ENCODE results near the gene NFIA.
A peak's percentile ranks its signal among the peaks of the same experiment; 100 is the strongest.

NFIA gene

GRCh38 chr1:61082311-61083012 is at the start of gene NFIA:
Gene NFIA (plus strand): TSS chr1:61082561.
- DNase-seq (ENCODE audit: low read depth): peak; percentile 3

GRCh38 chr1:61035880-61036279 is 46.5 kb upstream of the NFIA start:
- no peak for DNase-seq (ENCODE audit: low read depth)

- DNase-seq (ENCODE audit: low read depth): no peak
These were observed 39.8 kb upstream of the NFIA start for GRCh38 chr1:61042466-61043009.

DNA sequence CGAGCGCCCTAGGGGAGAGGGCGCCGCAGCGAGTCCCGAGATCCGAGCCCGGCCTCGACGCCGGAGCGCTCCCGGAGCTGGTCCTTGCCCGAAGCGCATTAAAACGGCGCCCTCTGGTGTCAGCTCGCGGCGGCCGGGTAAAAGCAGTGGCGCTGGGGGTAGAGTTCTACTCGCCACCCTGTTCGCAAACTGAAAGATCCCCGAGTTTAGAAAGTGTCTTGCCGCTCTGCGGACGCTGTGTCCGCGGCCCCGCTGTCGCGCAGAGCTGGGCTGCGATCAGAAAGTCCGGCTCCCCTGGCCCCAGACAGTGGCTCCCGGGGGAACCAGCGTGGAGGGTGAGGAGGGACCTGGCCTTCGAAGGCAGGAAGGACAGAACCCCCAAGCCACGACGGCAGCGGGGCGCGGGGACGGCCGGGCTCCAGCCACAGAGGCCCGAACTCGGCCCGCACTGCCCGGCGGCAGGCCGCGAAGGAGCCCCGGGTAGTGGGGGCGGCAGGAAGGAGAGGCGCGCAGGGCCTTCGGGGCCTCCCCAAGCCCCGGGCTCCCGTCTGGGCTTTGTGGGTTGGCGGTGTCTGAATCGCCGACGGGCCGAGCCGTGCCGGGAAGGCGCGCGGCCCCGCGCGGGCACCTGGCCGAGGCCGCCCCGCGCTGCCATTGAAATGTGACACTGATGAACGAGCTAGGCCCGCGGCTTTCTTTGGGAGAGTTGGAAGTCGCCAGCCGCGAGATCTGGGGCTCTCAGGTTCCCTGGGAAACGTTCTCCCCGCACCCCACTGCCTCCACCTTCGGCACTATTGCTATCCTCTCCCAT is 39.1 kb upstream of the NFIA start:
- peak; percentile 83 for DNase-seq (ENCODE audit: low read depth)

DNA sequence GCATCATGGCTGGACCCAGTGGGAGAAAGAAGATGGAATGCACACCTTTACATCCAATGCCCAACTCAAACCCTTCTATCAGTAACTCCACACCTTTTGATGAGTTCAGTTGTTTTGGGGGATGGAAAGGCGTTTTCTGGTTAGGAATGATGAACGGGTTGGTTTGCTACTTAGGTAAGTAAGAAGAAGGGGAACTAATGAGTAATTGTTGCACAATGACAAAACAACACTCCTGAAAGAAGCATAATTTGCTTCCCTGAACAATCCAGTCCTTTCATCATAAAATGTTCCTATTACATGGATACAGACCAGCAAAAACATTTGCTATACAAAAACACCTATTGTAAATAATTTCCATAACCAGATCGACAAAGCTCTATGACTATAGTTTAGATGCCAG is 35.9 kb upstream of the NFIA start:
- no peak for DNase-seq (ENCODE audit: low read depth)

GRCh38 chr1:61047061-61047460 is 35.3 kb upstream of the NFIA start:
- no peak for DNase-seq (ENCODE audit: low read depth)

DNA sequence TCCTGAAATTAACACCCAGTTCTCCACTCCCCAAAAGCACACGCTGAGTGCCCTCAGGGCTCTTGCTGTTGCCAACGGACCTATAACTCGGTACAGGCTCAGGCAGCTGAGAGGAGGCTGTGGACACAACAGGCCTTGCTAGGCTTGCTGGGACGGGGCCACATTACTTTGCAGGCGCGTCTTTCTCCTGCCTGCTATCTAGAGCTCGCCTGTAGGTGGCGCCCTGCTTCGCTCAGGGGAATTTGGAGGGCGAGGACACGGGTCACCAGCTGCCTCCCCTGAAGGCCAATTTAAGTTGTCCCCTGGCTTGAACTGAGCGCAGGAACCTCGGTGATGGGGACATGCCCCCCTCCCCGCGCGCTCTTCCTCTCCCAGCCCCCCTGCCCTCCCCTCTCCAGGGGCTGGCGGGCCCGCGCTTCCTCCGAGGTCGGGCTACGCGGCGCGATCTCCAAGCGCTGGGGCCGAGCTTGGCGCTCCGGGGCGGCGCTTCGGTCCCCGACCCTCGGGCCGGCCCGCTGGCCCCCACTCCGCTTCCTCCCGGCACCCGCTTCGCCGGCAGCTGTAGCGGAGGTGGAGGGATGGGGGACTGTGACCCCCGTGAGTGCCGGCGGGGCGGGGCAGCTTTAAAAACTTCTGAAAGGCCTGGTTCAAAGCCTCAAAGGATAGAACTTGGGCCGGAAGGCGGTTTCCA is 32.4 kb upstream of the NFIA start:
- DNase-seq (ENCODE audit: low read depth): peak; percentile 89

DNA sequence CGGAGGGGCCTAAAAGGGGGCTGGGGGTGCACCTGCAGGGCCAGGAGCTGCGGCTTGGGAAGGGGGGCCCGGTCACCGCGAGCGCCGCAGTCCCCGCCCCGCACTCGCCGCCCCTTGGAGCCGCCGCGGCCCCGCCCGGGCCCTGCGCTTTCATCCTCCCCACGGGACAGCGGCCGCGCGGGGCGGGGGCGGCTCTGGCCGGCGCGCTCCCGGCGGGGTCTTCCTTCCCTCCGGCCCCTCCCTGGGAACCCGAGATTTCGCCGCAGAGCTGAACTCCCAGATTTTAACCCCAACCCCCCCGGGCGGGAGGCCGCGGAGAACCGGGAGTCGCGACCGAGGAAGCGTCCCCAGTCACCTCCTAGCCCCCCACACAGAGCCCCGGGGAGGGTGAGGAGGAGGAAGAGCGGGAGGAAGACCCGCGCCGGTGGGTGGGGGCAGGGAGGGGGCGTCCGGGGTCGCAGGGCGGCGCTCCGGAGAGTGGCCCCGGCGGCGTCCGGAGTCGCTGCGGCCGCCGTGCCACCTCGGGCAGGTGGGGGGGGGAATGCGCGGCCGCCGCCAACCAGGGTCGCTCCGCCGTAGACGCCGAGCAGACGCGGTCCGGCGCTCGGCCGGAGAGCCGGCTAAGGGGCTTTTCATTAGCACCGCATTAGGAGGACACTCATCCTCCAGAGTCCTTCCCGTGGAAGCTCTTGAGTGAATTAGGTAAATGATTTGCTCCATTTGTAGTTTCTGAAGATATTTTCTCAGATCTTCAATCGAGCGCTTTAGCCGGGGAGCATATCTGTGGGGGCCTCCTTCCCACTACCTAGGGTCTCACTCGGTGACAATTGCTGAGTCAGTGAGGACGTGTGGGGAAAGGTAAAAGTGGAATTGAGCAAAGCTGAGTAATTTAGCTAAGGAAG is 31.6 kb upstream of the NFIA start:
- DNase-seq (ENCODE audit: low read depth): no peak

DNA sequence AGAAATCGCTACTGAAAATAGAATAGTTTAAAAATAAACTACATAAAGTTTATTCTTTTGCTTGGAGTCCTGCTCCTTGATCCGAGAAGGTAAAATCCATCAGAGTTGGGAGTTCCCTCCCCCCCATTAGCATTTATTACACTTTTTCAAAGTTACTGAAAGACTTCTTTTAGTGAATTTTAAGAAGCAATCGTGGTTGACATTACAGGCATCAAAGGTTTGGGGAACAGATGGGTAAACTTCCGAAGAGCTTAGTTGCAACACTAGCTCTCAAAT is 31.0 kb upstream of the NFIA start:
- DNase-seq (ENCODE audit: low read depth): no peak

DNA sequence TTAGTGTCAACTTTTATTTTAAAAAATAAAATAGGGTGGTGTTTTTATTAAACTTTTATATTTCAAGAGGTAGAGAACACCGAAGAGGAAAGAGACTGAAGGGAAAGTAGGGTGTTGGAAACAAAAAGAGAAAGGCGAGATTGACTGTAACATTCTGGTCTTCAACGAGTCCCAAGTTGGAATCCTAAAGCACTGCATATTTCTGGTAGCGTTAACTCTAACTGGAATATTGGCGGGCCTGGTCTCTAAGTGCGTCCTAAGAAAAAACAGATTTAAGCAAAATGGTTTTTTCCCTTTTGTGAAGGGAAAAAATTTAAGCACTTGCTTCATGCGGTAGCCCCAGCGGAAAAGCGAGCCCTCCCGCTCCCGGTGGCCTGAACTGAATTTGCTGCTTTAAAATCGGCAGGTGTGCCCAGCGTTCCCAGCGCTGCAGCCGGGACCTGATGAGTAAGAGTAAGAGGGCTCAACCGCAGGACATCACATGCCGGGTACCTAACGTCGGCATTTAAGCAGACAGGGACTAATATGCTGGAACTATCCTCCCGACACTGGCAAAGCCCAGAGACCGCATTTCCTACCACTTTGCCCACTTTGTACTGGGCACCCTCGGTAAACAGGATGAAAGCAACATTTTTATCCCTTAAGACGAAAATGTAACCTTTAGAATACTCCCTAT is 30.5 kb upstream of the NFIA start:
- DNase-seq (ENCODE audit: low read depth): no peak

DNA sequence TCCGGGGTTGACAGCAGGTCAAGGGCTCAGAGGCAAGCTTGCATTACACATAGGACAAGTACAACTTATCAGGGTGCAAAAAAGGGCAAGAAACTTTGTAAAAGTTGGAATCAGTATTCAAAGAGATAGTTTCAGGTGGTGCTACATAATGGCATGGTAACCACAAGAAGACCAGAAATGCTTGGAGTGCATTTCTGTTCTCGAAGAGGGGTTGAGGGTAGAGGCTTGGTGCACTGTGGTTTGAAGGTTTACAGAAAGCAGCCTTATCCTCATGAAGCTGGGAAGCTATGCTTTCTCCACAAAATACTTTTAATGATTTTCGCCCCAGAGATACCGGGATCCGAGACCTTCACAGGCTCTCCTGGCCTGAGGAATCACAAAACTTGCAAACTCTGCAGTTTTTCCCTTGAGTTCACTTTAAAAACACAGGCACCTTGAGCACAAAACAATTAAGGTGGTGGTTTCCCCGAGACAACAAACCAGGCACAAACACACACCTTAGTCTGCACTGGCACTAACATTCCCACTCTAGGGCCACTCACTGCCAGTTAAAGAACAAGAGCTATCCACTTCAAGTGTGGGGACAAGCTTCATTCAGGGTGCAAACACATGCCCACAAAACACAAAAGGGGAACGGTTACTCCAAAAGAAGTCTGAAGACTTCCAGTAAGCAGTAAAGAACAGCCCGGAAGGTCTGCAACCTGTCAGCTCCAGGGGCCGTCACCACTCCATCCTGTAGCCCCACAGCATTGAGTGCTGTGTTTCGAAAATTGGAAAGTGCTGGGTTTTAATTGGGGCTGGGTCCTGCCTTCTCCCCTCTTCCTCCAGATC is 29.8 kb upstream of the NFIA start:
- DNase-seq (ENCODE audit: low read depth): no peak

- DNase-seq (ENCODE audit: low read depth): no peak
These were observed 29.1 kb upstream of the NFIA start for GRCh38 chr1:61053226-61053711.

- no peak for DNase-seq (ENCODE audit: low read depth)
These were observed 28.4 kb upstream of the NFIA start for GRCh38 chr1:61053712-61054600.

GRCh38 chr1:61054601-61054993 is 27.8 kb upstream of the NFIA start:
- DNase-seq (ENCODE audit: low read depth): no peak

DNA sequence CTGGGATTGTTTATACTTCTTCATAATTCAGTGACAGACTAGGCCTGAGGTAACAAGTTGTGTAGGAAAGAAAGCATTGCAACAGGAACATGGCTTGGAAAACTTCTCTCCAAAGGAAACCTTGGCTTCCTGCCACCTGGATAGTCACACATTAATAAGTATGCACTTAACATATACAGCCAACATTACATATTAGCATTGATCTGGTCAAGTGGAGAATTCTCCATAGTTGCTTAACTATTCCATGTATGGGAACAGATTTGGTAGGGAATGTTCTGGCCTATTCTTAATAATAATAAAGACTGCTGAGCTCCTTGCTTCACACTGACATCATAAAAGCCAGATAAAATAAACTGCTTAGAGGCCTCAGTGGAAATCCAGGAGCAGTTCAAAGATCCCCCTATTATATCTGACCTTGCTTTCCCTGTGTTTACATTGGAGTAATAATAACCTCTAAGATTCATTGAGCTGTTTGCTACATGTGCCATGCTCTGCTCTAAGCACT is 27.2 kb upstream of the NFIA start:
- DNase-seq (ENCODE audit: low read depth): no peak

GRCh38 chr1:61056196-61056572 is 26.2 kb upstream of the NFIA start:
- DNase-seq (ENCODE audit: low read depth): no peak

DNA sequence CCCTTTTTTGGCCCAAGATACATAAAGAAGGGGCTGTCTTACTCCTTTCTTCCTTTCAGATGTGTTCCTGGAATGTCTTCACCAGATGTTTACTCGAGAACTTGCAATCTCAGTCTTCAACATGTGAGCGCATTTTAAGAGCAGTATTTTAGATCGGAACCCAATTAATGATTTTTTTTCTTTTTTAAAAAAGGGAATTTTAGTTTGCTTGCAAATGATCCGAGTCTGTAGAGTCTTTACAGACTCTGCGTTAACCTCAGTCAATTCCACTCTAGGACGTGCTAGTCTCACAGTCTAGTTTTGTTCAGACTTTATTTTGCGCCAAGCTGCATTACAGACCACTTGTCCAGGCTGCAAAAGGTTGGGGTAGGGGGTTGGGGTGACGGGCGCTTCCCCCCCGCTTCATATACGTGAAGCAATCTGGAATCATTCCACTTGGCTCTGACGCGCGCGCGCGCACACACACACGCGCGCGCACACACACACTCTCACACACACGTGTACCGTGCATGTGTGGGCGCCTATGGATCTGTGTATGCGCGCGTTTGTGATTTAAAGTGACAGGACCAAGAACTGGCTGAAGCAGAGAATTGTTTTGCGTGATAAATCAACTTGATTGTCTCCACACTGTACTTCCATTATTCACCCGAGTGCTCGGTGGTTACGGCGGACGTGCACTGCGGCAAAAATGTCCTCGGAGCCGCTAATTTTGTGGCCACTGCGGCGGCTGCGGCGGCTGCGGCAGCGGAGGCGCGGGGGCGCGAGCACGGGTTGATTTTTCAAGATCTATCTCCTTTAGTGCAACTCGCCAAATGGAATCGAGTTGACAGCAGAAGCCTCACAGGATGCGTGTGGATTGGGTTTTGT is 25.6 kb upstream of the NFIA start:
- no peak for DNase-seq (ENCODE audit: low read depth)
